Transverse colon (tissue), 4 donors: ENCODE measurements around the gene UNC45A.

Source experiments
- CTCF ChIP-seq, 5 experiments: fragments of 200-600 bp in 3 of 5; fragments of 450-650 bp in 2 of 5; sonication (generic) in 3 of 5; IDR thresholded peaks; 1 replicate in 2 of 5; 2 replicates in 3 of 5; pipeline ENCODE4 v1.5.1; 2016 to 2017; ENCODE audit warnings: antibody characterized with exemption in 5 of 5, inconsistent platforms in 3 of 5, mild to moderate bottlenecking in 2 of 5, moderate library complexity in 1 of 5
- EP300 ChIP-seq: sonication (generic); formaldehyde crosslinking; IDR thresholded peaks from one replicate; pipeline ENCODE4 v1.6.1; 2017; ENCODE audit warnings: antibody characterized with exemption, low read depth
- POLR2A ChIP-seq: fragments of 450-650 bp; IDR thresholded peaks from one replicate; pipeline ENCODE4 v1.6.1; 2016; ENCODE audit warnings: antibody characterized with exemption, mild to moderate bottlenecking, moderate library complexity
- POLR2AphosphoS5 ChIP-seq, 3 donors: sonication (generic); formaldehyde crosslinking; IDR thresholded peaks; one replicate each; pipeline ENCODE4 v1.6.1; 2016; ENCODE audit warnings: antibody characterized with exemption in 3 of 3

GRCh38 chr15:90932660-90932991, 2.5 kb upstream of the UNC45A start:
- no peak for TF ChIP-seq CTCF (IDR thresholded peaks at IDR 0.05)
- TF ChIP-seq POLR2A, result no peak
- no peak for TF ChIP-seq POLR2AphosphoS5 (IDR thresholded peaks at IDR 0.05)
- TF ChIP-seq EP300, result no peak
